22Rv1 (cell line): ENCODE data around the gene GANC.

Experiments
- H3K27ac ChIP-seq: fragments of 450-650 bp; 2 replicates; pipeline ENCODE4 v1.5.1; 2017
- CTCF ChIP-seq: fragments of 450-650 bp; IDR thresholded peaks from 2 replicates; pipeline ENCODE4 v1.5.1; 2017; ENCODE audit warnings: mild to moderate bottlenecking
- ZFX ChIP-seq: fragments of 450-650 bp; IDR thresholded peaks from 2 replicates; pipeline ENCODE4 v1.6.1; 2017; ENCODE audit warnings: antibody characterized with exemption, borderline replicate concordance

The GANC gene

GRCh38 chr15:42365921-42366550 lies 93.0 kb downstream of the GANC start:
- TF ChIP-seq CTCF: no peak
- TF ChIP-seq ZFX: no peak
- no peak overlapping the region for H3K27ac ChIP-seq

GRCh38 chr15:42367041-42367440 lies 94.0 kb downstream of the GANC start:
- no peak overlapping the region for H3K27ac ChIP-seq
- TF ChIP-seq ZFX: no peak
- TF ChIP-seq CTCF: no peak

- TF ChIP-seq CTCF (no peak), ZFX (no peak)
- no peak overlapping the region for H3K27ac ChIP-seq
Observed at GRCh38 chr15:42368096-42368495, 95.1 kb downstream of the GANC start.

- no peak overlapping the region for H3K27ac ChIP-seq
- TF ChIP-seq CTCF: peak; percentile 23; the same call in 1 of the 2 replicates
- no peak for TF ChIP-seq ZFX
Observed at GRCh38 chr15:42371096-42371495, 98.1 kb downstream of the GANC start.

- H3K27ac ChIP-seq: no peak overlapping the region
- TF ChIP-seq ZFX (no peak), CTCF (no peak)
Observed at GRCh38 chr15:42373274-42373673, 100.3 kb downstream of the GANC start.

GRCh38 chr15:42373936-42374335 lies 100.9 kb downstream of the GANC start:
- no peak for TF ChIP-seq ZFX
- no peak for TF ChIP-seq CTCF
- H3K27ac ChIP-seq: no peak overlapping the region

- TF ChIP-seq ZFX: no peak
- TF ChIP-seq CTCF: no peak
- no peak overlapping the region for H3K27ac ChIP-seq
Observed at GRCh38 chr15:42374810-42375209, 101.8 kb downstream of the GANC start.
